T-helper 22 cell (primary cell): ENCODE measurements around the gene B3GALNT2.

Experiments
- DNase-seq: peaks from one replicate; pipeline ENCODE4 v3.0.0-alpha.2; 2020; ENCODE audit warnings: low read depth

Gene B3GALNT2

GRCh38 chr1:235409042-235409820, 95.0 kb downstream of the B3GALNT2 start:
- no peak for DNase-seq

- no peak for DNase-seq
Observed at GRCh38 chr1:235408503-235408960, 95.7 kb downstream of the B3GALNT2 start.

DNA sequence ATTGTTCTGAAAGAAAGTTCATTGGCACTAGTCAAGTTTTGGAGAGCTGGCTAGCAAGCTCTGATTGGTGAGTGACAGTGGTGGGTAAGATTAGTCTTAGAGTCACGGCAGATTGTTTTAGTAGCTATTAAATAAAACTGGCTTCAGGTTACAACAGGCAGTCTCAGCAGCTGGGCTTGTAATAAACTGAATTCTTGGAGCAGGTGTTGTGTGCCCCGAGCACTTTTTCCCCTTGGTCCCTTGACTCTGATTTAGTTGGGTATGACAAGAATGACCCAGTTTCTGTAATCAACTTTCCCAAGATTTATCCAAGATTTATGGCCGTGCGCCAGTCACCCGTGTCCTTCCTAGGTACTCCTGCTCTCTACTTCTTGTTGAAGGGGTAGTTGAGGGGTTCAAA, 96.8 kb downstream of the B3GALNT2 start:
- no peak for DNase-seq

DNA sequence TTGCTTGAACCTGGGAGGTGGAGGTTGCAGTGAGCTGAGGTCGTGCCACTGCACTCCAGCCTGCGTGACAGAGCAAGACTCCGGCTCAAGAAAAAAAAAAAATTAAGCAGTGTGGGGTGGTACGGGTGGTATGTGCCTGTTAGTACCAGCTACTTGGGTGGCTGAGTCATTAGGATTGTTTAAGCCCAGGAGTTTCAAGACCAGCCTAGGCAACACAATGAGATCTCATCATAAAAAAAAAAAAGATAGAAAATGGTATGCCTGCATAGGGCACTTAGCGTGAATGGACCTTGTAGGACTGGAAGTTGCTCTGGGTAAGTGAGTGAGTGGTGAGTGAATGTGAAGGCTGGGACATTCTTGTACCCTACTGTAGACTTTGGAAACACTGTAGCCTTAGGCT, 100.1 kb downstream of the B3GALNT2 start:
- no peak for DNase-seq

GRCh38 chr1:235403593-235403992, 100.7 kb downstream of the B3GALNT2 start:
- DNase-seq = no peak

- DNase-seq = no peak
Observed at GRCh38 chr1:235402457-235403200, 101.6 kb downstream of the B3GALNT2 start.

DNA sequence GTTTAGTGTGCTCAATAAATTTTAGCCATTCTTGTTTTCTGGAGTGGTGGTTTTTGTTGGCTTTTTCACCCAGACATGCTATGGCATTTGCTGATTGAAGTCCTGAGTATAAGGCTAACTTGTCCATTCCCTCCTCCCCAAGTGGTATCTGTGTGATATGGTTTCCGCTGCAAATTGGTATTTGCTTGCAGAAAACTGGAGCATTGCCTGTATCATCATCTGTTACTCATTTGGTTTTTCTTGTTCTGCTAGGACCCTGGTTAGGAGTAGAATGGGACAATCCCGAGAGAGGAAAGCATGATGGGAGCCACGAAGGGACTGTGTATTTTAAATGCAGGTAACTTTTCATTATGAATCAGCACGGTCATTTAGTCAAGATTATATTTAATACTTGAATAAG, 103.0 kb downstream of the B3GALNT2 start:
- no peak for DNase-seq
